T-helper 17 cell (primary cell): ENCODE measurements around the gene STRA8. TPM values are rescaled to one million over a fixed set of nuclear protein-coding genes. Genes with fewer than 3 reads are reported as not detected.

Experiments used
- ATAC-seq: fragments of 150-1000 bp; cut with Tn5 transposase; 2 replicates; pipeline ENCODE4 v1.10.0; 2021; ENCODE audit warnings: mild to moderate bottlenecking, moderate library complexity
- DNase-seq, 3 donors: peaks; one replicate each; pipeline versions ENCODE4 v3.0.0 to v3.0.0-alpha.2; 2020 to 2021
- H3K9me3 ChIP-seq: one replicate; pipeline ENCODE4 v1.7.0; 2013; ENCODE audit warnings: low read length, mild to moderate bottlenecking; ENCODE audit not compliant: control insufficient read depth, poor library complexity, severe bottlenecking
- H3K27ac Mint-ChIP-seq: one replicate; pipeline ENCODE4 v1.8.0; 2022; ENCODE audit warnings: mild to moderate bottlenecking, moderate library complexity, mixed read lengths
- H3K27me3 Mint-ChIP-seq: one replicate; pipeline ENCODE4 v1.8.0; 2022; ENCODE audit warnings: mixed read lengths
- H3K36me3 Mint-ChIP-seq: one replicate; pipeline ENCODE4 v1.8.0; 2022; ENCODE audit warnings: low read depth, mixed read lengths
- H3K4me1 Mint-ChIP-seq: one replicate; pipeline ENCODE4 v1.8.0; 2022; ENCODE audit warnings: mild to moderate bottlenecking, mixed read lengths
- H3K4me3 Mint-ChIP-seq: one replicate; pipeline ENCODE4 v1.8.0; 2022; ENCODE audit warnings: mild to moderate bottlenecking, moderate library complexity, mixed read lengths
- total RNA-seq, 4 donors: library from RNA in 2 of 4; stranded (reverse) in 2 of 4; gene quantifications; one replicate each; pipeline ENCODE4 v1.2.3 and lab custom pipeline; 2022 to 2026

STRA8 gene
- total RNA-seq, 2 donors from 2014 or later, result not detected

GRCh38 chr7:135195968-135196629 lies 37.5 kb upstream of the STRA8 start:
- H3K27ac Mint-ChIP-seq, result no peak overlapping the region
- no peaks in the 10 kb centered on the region for H3K4me1 Mint-ChIP-seq
- no peak overlapping the region for H3K4me3 Mint-ChIP-seq
- H3K36me3 Mint-ChIP-seq, result peaks cover 13% of the 10 kb centered on the region
- H3K27me3 Mint-ChIP-seq, result no peaks in the 10 kb centered on the region
- no peaks in the 10 kb centered on the region for H3K9me3 ChIP-seq
- ATAC-seq (no peak), DNase-seq (no peak)

GRCh38 chr7:135197343-135197742 lies 36.3 kb upstream of the STRA8 start:
- H3K27me3 Mint-ChIP-seq, result no peaks in the 10 kb centered on the region
- ATAC-seq (no peak), DNase-seq (no peak)
- peaks cover 3% of the 10 kb centered on the region for H3K4me1 Mint-ChIP-seq
- H3K36me3 Mint-ChIP-seq, result peaks cover 15% of the 10 kb centered on the region
- no peak overlapping the region for H3K4me3 Mint-ChIP-seq
- H3K27ac Mint-ChIP-seq, result no peak overlapping the region
- H3K9me3 ChIP-seq, result no peaks in the 10 kb centered on the region

GRCh38 chr7:135197906-135198655 lies 35.6 kb upstream of the STRA8 start:
- no peaks in the 10 kb centered on the region for H3K9me3 ChIP-seq
- DNase-seq (no peak), ATAC-seq (no peak)
- peaks cover 7% of the 10 kb centered on the region for H3K4me1 Mint-ChIP-seq
- no peaks in the 10 kb centered on the region for H3K27me3 Mint-ChIP-seq
- H3K27ac Mint-ChIP-seq, result no peak overlapping the region
- H3K4me3 Mint-ChIP-seq, result no peak overlapping the region
- peaks cover 13% of the 10 kb centered on the region for H3K36me3 Mint-ChIP-seq

- no peak for ATAC-seq
- no peaks in the 10 kb centered on the region for H3K9me3 ChIP-seq
- H3K4me3 Mint-ChIP-seq, result no peak overlapping the region
- H3K36me3 Mint-ChIP-seq, result peaks cover 8% of the 10 kb centered on the region
- peaks cover 9% of the 10 kb centered on the region for H3K4me1 Mint-ChIP-seq
- DNase-seq, result no peak
- no peaks in the 10 kb centered on the region for H3K27me3 Mint-ChIP-seq
- peak overlapping the region; percentile 56 for H3K27ac Mint-ChIP-seq
Observed at GRCh38 chr7:135199439-135199838, 34.2 kb upstream of the STRA8 start.

- DNase-seq (no peak), ATAC-seq (no peak)
- no peaks in the 10 kb centered on the region for H3K27me3 Mint-ChIP-seq
- H3K4me1 Mint-ChIP-seq, result peaks cover 13% of the 10 kb centered on the region
- peaks cover 12% of the 10 kb centered on the region for H3K36me3 Mint-ChIP-seq
- H3K9me3 ChIP-seq, result no peaks in the 10 kb centered on the region
- no peak overlapping the region for H3K27ac Mint-ChIP-seq
- H3K4me3 Mint-ChIP-seq, result no peak overlapping the region
Observed at GRCh38 chr7:135200821-135201331, 32.8 kb upstream of the STRA8 start.

- Mint-ChIP-seq H3K4me3 (no peak overlapping the region), H3K36me3 (peaks cover 13% of the 10 kb centered on the region), H3K27me3 (no peaks in the 10 kb centered on the region), H3K4me1 (peaks cover 14% of the 10 kb centered on the region), H3K27ac (no peak overlapping the region)
- DNase-seq (no peak), ATAC-seq (no peak)
- H3K9me3 ChIP-seq, result no peaks in the 10 kb centered on the region
Observed at GRCh38 chr7:135201350-135201749, 32.3 kb upstream of the STRA8 start.

- DNase-seq (no peak), ATAC-seq (no peak)
- no peaks in the 10 kb centered on the region for H3K9me3 ChIP-seq
- Mint-ChIP-seq H3K36me3 (peaks cover 11% of the 10 kb centered on the region), H3K27ac (no peak overlapping the region), H3K27me3 (no peaks in the 10 kb centered on the region), H3K4me3 (no peak overlapping the region), H3K4me1 (peaks cover 28% of the 10 kb centered on the region)
Observed at GRCh38 chr7:135204341-135204749, 29.3 kb upstream of the STRA8 start.

- Mint-ChIP-seq H3K27ac (no peak overlapping the region), H3K4me3 (no peak overlapping the region), H3K27me3 (no peaks in the 10 kb centered on the region), H3K36me3 (peaks cover 10% of the 10 kb centered on the region), H3K4me1 (peaks cover 28% of the 10 kb centered on the region)
- ATAC-seq (no peak), DNase-seq (no peak)
- H3K9me3 ChIP-seq, result no peaks in the 10 kb centered on the region
Observed at GRCh38 chr7:135204876-135205275, 28.8 kb upstream of the STRA8 start.

GRCh38 chr7:135205850-135206249 lies 27.8 kb upstream of the STRA8 start:
- ATAC-seq, result no peak
- H3K9me3 ChIP-seq, result no peaks in the 10 kb centered on the region
- Mint-ChIP-seq H3K27ac (no peak overlapping the region), H3K36me3 (peaks cover 10% of the 10 kb centered on the region), H3K4me1 (peaks cover 31% of the 10 kb centered on the region), H3K4me3 (no peak overlapping the region), H3K27me3 (no peaks in the 10 kb centered on the region)
- no peak for DNase-seq

- Mint-ChIP-seq H3K4me1 (peaks cover 29% of the 10 kb centered on the region), H3K36me3 (peaks cover 9% of the 10 kb centered on the region), H3K27me3 (no peaks in the 10 kb centered on the region), H3K27ac (peak overlapping the region; percentile 16), H3K4me3 (no peak overlapping the region)
- no peak for DNase-seq
- no peak for ATAC-seq
- no peaks in the 10 kb centered on the region for H3K9me3 ChIP-seq
Observed at GRCh38 chr7:135206941-135207391, 26.7 kb upstream of the STRA8 start.

- H3K27me3 Mint-ChIP-seq, result no peaks in the 10 kb centered on the region
- no peak for ATAC-seq
- H3K36me3 Mint-ChIP-seq, result peaks cover 7% of the 10 kb centered on the region
- peaks cover 26% of the 10 kb centered on the region for H3K4me1 Mint-ChIP-seq
- peak overlapping the region; percentile 7 for H3K4me3 Mint-ChIP-seq
- H3K27ac Mint-ChIP-seq, result peak overlapping the region; percentile 16
- DNase-seq, result no peak
- no peaks in the 10 kb centered on the region for H3K9me3 ChIP-seq
Observed at GRCh38 chr7:135207406-135208101, 26.1 kb upstream of the STRA8 start.

GRCh38 chr7:135208102-135208793 lies 25.4 kb upstream of the STRA8 start:
- Mint-ChIP-seq H3K27ac (no peak overlapping the region), H3K27me3 (no peaks in the 10 kb centered on the region), H3K36me3 (peaks cover 7% of the 10 kb centered on the region), H3K4me3 (no peak overlapping the region), H3K4me1 (peaks cover 24% of the 10 kb centered on the region)
- DNase-seq (no peak), ATAC-seq (no peak)
- H3K9me3 ChIP-seq, result no peaks in the 10 kb centered on the region
